HG03280 (cell line): ENCODE results near the gene KCNJ6.
"Not testable (repeated sequence)": the region's sequence is repeated elsewhere in the genome, so short reads cannot be mapped to it uniquely, and the experiment has no call there.

Source experiments
- ATAC-seq: cut with Tn5 transposase; IDR thresholded peaks from one replicate; pipeline ENCODE4 v1.9.1; 2021; ENCODE audit warnings: mild to moderate bottlenecking, moderate library complexity; ENCODE audit not compliant: unreplicated experiment

The KCNJ6 gene

DNA sequence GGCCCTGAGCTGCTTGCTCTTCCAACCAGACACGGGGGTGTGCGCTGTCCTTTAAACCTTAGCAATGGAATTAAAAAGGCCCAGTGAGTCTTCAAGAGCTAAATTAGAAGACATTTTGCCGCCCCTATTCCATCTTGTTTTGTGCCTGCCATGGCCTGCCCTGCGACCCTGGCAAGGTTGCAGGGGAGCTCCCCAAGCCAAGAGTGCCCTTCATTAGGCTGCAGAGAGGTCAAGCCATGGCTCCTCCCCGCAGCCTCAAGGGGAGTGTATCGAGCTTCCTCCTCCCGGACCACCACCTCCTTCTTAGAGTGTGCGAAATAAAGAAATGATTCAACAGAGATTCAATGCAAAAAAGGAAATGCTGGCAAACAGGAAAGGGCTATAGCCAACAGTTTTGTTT, 293.5 kb downstream of the KCNJ6 start:
- ATAC-seq = no peak

DNA sequence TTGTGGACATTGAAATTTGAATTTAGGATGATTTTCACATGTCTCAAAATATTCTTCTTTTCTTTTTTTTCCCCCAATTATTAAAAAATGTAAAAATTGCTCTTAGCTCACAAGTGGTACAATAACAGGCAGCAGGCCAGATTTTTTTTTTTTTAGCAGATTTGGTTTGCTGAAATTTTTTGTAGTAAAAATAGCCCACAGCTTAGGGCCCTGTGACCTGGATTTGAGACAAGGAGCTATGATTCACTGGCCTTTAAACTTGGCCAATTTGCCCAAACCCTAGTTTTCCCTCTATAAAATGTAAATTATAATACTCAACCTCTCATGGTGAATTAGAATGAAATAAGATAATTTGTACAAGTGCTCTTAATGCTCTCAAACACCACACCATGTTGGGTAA, 295.9 kb downstream of the KCNJ6 start:
- ATAC-seq = no peak

DNA sequence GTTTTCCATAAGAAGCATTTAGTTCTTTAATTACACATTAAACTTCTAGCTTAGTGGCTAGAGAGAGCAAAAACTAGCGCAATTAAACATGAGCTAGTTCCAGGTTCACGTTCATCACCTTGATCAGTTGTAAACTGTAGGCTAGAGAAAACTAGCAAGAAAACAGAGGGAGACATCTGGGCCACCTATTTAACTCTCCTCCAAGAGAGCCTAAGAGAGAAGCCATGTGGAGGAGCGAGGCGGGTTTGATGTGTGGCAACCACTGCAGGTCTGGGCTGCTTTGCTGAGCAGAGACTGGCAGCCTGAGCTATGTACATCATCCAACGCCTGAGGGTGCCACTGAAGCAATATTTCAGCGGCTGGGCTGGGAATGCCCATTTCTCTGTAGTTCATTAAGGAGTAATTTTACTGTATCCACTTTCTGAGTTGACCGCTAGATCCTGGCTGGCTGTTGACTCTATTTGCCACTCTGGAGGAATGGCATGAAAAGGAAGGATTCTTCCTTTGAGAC, 296.7 kb downstream of the KCNJ6 start:
- ATAC-seq = no peak

DNA sequence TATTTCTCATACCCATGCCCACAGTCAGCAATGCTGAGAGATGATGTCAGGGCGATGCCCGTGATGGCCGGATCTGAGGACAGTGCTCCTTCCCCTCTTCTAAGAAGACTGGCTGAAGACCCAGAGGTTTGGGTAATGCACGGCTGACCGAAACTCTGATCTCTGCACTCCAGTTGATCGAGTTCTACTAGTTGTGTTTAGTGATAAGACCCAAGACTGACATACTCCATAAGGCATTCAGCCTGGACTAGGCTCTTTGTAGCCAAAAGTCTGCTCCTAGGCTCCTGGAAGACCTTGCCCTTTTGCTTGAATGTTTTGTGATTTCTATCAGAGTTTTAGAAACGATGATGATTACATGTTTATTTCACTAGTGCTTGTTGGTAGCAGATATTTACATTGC, 298.2 kb downstream of the KCNJ6 start:
- ATAC-seq = no peak

DNA sequence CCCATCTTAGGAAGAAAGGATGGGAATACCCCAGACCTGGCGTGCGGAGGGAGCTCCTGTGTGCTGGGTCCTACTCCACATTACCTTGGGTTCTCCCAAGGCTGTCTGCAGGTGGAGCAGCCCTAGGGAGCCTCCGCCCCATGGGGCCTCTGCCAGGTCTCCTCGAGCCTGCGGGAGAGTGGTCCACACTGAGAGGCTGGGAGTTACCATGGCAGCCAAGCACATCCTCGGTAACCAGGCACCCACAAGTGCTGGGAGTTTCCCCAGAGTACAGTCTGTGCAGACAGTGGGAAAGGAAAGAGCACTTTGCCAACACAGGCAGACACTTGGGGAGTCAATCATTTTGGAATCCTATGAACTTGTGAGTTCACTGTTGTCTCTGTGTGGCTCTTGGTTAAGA, 300.3 kb downstream of the KCNJ6 start:
- ATAC-seq = no peak

DNA sequence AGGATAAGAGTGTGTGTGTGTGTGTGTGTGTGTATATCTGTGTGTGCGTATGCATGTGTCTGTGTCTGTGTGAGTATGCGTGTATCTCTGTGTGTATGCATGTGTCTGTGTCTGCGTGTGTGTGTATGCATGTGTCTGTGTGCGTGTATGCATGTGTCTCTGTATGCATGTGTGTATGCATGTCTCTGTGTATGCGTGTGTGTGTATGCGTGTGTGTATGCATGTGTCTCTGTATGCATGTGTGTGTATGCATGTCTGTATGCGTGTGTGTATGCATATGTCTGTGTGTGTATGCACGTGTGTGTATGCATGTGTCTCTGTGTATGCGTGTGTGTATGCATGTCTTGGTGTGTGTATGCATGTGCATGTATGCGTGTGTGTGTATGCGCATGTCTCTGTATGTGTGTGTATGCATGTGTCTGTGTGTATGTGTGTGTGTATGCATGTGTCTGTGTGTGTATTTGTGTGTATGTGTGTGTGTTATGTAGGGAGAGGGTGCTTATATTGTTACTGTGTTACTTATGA, 301.8 kb downstream of the KCNJ6 start:
- ATAC-seq = no peak

DNA sequence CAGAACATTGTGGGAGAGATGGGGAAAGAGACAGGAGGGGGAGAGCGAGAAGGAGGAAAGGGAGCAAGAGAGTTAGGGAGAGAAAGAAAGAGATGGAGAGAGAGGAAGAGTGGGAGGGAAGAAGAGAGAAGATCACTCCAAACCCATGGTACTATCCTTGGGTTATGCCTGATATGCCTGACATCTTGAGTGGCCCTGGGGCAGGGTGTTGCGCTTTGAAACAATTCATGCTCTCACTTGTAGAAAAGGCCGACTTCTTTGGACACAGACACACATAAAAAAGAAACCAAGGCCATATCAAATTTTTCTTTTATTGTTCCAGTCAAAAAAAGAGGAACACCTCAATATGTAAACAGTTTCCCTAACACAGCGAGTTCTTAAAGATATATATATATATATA, 309.2 kb downstream of the KCNJ6 start:
- ATAC-seq = no peak

DNA sequence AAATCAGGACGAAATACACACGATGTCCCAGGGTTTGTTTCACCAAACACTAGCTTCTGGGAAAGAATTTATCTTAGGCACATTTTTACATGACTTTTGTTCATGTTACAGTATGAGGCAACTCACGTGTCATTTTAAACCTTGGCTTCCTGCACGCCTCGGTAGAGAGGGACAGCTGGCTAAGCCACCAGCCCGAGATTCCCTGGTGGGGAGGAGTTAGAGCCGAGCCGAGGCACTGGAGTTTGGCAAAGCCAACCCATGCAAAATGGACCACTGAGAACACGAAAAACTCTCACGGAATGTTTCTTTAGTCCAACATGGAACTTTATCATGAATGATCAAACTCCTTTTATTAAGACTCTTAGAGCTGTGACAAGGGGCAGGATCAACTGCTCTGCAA, 309.7 kb downstream of the KCNJ6 start:
- ATAC-seq = no peak

DNA sequence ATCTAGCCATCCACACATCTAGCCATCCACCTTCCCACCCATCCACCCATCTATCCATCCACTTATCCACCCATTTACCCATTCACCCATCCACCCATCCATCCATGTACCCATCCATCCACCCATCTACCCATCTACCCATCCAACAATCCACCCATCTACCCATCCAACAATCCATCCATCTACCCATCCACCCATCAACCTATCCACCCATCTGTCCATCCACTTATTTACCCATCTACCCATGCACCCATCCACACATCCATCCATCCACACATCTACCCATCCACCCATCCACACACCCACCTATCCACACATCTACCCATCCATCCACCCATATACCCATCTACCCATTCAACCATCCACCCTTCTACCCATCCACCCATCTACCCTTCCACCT, 311.3 kb downstream of the KCNJ6 start:
- ATAC-seq = no peak

DNA sequence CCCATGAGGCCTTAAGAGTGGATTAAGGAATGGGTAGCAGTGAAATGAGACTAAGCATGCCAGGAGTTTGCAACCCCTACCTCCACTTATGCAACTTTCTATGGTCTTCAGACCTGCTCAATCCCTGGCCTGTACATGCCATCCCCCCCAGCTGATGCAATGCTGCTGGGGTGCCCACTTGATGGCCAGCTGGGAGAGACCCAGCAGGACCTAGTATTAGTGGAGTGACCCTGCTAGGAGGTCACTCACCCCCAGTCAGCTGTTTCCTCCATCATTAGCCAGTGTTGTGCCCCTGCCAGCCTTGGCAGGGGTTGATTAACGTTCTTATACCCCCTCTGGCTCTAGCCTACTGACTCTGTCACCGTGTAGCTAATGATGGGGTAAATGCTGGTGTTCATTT, 313.1 kb downstream of the KCNJ6 start:
- ATAC-seq = no peak

DNA sequence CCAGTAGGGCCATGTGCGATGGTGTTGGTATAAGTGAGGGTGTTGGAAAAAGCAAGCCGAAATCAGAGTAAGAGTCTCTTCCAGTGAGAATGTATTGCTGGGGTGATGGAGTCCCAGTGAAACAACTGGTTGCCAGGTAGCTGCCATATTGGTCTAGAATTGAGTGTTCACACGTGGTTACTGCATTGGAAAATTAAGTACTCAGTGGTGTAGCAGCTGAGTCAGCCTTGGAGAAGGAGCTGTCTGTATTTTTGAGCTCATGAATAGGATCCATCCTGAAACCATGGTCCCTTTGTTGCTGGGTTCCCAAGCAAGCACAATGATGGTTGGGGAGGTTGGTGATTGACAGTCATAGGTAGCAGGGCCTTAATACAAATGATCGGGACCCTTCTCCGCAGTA, 314.3 kb downstream of the KCNJ6 start:
- ATAC-seq = no peak

DNA sequence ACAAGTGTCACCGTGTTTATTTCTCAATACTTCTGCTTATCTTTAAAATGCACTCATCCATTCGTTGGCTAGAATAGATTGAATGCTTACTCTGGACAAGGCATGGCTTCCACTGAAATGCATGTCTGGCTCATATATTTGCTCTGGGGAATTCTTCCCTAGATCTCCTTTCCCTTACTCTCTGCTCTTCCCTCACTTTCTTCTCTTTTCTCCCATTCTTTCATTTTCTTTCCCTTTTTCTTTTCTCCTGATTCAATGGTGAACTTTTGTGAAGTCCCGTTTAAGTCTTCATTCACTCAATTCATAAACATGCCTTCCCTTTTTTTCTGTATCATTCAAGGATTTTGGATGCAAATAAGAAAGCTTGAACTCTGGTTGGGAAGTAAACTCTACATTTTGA, 315.2 kb downstream of the KCNJ6 start:
- no peak for ATAC-seq

DNA sequence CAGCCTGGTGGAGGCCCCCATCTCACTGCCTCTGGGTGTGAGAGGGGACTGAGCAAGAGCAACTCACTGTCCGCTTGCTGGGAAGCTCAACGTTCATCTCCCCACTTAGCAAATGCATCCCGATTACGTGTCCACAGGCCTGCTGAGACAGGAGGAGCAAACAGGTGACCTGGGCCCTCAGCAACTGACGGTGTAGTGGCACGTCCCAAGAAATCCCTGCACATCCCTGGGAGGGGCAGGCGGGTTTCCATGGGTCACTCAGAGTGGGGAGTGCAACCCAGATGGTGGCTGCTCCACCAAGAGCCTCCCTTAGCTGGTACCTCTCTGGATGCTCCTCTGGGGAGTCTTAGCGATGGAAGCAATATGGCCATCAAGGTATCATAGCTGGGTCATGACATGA, 320.3 kb downstream of the KCNJ6 start:
- no peak for ATAC-seq

DNA sequence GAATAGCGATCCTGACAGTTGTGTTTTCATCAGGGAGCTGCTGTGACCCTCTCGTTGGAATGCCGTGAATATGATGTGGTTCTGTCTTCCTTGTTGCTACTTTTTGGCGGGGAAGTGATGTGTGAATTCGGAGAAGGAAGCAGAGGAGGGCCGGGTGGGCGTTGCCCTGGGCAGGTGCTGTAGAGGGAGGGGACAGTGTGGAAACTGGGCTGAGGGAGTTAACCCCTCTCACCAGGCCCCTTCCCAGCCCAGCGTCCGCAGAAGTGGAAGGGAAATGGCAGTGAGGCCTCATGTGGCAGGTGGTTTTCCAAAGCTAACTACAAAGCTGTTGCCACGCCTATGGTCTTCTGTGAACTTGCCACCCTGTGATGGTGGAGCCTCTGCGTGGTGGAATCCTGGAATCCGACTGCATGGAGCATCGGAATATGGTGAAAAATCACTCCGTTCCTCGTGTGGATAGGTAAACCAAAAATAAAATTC, 321.7 kb downstream of the KCNJ6 start:
- ATAC-seq = no peak

DNA sequence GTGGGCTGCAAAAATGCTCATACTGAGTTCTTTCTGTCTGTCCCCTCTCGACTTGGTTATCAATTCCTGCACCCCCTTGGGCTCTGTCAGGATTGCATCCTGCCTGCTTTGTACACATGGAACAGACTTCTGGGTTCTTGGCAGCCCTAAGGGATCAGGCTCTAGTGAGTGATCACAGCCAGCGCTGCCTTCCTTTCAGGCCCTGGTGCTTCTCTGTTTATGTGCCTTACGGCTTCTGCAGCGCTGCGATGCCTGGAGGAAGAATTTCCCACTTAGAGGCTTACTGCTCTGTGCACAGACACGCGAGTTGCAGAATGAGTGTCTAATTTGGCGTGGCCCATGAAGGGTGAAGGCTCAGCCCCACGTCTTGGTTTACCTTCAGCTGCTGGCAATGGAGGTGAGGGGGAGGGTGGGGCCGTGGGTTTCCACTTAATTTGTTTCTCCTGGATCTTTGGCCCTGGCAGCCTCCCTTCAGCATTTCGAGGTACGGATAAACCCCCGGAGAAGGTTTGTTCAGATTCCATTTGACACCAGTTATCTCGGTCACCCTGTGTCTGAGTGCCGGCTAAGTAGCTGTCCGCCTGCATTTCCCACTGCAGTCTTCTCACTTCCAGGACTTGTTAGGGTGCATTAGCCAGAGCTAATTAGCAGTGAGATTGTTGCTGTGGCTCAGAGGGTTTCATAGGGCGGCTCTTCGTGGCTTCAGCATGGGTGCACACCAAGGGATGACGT, 322.4 kb downstream of the KCNJ6 start:
- ATAC-seq = no peak

DNA sequence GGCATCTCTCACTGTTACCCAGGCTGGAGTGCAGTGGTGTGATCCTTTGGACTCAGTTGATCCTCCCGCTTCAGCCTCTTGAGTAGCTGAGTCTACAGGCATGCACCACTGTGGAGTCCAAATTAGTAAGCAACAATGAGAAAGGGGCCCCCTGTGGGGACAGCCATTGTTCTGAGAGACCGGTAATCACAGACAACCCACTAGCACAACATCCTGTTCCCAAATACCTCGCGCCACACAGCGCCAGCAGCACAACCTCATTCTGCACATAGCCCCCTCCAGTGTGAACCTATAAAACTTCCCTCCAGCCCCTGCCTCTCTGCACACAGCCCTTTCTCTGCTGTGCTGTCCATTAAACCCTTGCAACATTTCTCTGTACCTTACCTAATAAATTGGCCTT, 323.2 kb downstream of the KCNJ6 start:
- no peak for ATAC-seq

DNA sequence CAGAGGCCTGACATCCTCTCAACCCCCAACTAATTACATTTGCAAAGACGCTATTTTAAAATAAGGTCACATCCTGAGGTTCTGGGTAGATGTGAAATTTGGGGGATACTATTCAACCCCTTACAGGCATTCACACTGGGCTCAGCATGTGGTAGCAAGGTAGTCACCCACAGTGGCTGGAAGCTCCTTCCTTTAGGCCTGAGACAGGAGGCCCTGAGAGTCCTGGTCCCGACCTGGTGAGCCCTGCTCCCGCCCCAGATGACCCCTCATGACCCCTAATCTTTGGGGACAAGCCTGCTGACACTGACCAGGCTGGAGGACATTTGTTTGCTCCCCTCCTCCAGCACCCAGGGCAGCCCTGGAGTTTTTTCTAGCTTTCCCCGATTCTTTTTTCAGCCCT, 323.8 kb downstream of the KCNJ6 start:
- ATAC-seq = no peak

DNA sequence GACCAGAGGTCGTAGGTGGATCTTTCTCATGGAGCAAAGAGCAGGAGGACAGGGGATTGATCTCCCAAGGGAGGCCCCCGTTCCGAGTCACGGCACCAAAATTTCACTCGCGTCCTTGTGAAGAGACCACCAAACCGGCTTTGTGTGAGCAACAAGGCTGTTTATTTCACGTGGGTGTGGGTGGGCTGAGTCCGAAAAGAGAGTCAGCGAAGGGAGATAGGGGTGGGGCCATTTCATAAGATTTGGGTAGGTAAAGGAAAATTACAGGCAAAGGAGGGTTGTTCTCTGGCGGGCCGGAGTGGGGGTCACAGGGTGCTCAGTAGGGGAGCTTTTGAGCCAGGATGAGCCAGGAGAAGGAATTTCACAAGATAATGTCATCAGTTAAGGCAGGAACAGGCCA, 324.3 kb downstream of the KCNJ6 start:
- not testable (repeated sequence) for ATAC-seq

DNA sequence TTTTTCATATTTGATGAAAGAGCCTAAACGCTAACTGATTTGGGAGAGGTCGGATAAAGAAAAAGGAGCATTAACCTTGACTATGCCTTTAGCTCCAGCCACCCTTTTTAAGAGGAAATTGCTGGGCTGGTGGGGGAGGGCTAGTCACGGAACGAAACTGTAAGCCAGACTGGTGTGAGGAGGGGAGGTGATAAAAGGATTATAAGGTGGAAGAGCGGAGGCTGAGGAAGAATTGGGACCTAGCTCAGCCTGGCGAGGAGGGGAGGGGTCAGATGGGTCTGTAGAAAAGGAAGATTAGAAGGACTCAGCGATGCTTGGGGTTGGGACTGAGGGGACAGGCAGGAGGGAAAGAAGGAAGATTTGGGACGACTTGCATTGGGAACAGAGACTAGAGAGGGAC, 325.4 kb downstream of the KCNJ6 start:
- not testable (repeated sequence) for ATAC-seq

DNA sequence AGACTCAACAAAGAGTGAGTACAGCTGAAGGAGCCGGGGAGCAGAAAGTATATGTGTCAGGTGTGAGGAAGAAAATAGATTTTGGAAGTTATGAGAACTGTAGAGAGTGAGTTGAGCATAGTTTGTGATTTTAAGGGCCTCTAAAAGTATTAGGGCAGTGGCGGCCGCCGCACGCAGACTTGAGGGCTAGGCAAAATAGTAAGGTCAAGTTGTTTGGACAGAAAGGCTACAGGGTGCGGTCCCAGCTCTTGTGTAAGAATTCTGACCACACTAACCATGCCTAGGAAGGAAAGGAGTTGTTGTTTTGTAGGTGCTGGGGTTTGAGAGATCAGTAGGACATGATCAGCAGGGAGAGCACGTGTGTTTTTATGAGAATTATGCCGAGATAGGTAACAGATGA, 327.6 kb downstream of the KCNJ6 start:
- not testable (repeated sequence) for ATAC-seq

DNA sequence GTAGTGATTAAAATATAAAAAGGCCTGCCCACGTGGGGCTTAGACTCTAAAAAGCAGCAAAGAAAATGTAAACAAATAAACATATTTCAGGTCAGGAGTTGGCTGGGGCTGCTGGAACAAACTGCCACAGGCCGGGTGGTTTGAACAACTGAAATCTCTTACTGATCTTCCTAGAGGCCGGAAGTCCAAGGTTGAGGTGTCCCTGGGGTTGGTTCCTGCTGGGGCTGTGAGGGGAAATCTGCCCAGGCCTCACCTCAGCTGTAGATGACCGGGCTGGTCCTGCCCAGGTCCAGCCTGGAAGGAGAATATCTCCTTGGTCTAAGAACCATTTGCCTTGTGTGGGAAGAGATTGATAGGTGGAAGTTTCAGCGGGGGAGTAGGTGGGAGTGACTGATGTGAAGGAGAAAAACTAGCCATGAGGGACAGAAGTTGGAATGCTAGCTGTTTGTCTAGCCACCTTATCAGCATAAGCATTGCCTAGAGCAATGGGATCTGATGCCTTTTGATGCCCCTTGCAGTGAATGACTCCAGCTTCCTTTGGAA, 328.6 kb downstream of the KCNJ6 start:
- no peak for ATAC-seq

DNA sequence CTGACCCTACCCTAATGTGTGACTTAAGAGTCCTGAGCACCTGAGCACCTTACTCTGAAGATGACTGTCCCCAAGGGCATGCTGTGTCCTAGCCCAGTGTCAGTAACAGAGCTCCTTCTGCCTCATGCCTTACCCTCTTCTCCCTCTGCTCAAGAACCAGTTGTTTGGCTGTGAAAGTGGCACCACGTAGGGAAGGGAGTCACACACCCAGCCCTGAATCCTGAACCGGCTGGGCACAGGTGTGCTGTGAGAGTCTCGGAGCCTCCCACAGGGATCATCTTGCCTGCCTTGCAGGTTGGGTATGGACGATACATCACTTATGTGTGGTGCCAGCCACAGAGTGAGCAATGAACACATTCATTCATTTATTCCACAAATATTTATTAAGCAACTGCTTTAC, 329.1 kb downstream of the KCNJ6 start:
- no peak for ATAC-seq
